Fibroblast of mammary gland (primary cell): ENCODE measurements around the gene NUAK2.
"Not testable (repeated sequence)": the region's sequence is repeated elsewhere in the genome, so short reads cannot be mapped to it uniquely, and the experiment has no call there.

Experiments used
- DNase-seq: peaks from one replicate; pipeline ENCODE4 v3.0.0-alpha.2; 2010; ENCODE audit warnings: low read depth
- H3K4me3 ChIP-seq: 2 replicates; pipeline ENCODE4 v1.5.1; 2011; ENCODE audit warnings: low read depth, mild to moderate bottlenecking, low read length, moderate library complexity; ENCODE audit not compliant: control insufficient read depth
- CTCF ChIP-seq: conservative IDR thresholded peaks from 2 replicates; pipeline ENCODE4 v1.5.1; 2011; ENCODE audit warnings: low read depth, low read length, inconsistent platforms; ENCODE audit not compliant: control insufficient read depth, insufficient read depth

The NUAK2 gene

GRCh38 chr1:205303247-205303888 is 18.2 kb downstream of the NUAK2 start:
- H3K4me3 ChIP-seq: no peak overlapping the region

DNA sequence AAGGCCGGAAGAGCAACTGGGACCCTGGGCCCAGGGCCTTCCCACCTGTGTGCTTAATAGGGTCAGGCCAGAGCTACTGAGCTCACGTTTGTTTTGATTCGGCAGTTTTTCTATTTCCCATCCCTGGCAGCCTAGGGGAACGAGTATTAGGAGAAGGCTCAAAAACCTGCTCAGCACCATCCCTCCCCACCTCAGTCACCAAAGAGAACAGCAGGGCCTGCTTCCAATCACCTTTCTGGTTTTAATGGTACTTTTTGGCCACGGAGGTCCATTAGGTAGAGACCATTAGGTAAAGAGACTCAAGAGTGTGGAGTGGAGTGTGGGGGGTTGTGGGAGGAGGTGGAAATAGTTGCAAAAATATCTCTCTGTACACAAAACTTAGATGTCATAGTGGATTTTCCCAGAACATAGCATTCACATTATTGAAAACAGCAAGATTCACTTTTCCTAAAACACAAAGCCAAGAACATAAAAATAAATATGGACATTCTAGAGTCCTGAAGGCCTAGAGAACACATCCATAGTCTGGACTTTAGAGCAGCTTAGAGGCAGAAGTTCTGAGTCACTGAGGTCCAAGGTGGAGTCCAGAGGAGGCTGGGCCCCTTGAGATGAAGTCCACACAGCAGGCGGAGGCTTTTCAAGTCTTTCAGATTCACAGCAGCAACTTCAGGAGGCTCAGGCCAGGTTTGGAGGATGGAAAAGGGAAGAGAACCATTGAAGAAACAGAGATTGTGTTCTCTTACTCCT is 19.5 kb downstream of the NUAK2 start:
- peak; percentile 37 for DNase-seq
- TF ChIP-seq CTCF: no peak
- H3K4me3 ChIP-seq: no peak overlapping the region

More at GRCh38 chr1:205303247-205303888, 18.2 kb downstream of the NUAK2 start:
- no peak for TF ChIP-seq CTCF
- DNase-seq: no peak

GRCh38 chr1:205301205-205301821 is 20.2 kb downstream of the NUAK2 start:
- no peak for TF ChIP-seq CTCF
- H3K4me3 ChIP-seq: no peak overlapping the region
- peak; percentile 83 for DNase-seq

DNA sequence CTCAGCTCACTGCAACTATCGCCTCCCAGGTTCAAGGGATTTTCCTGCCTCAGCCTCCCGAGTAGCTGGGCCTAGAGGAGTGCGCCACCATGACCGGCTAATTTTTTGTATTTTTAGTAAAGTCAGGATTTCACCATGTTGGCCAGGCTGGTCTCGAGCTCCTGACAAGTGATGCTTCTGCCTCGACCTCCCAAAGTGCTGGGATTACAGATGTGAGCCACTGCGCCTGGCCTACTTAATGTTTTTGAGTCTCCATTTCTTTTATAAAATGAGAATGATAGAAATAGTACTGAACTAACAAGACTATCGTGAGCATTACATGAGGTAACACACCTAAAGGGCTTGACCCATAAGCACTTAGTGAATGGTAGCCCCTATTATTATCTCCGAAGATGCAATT is 21.4 kb downstream of the NUAK2 start:
- no peak for TF ChIP-seq CTCF
- H3K4me3 ChIP-seq: no peak overlapping the region
- DNase-seq: no peak

GRCh38 chr1:205298191-205298994 is 23.2 kb downstream of the NUAK2 start:
- no peak overlapping the region for H3K4me3 ChIP-seq
- peak; percentile 95 for DNase-seq
- no peak for TF ChIP-seq CTCF

- not testable (repeated sequence) for H3K4me3 ChIP-seq, DNase-seq
These were observed 23.9 kb downstream of the NUAK2 start for GRCh38 chr1:205297546-205298177.
